ENCODE data around the gene KCNG2. TPM values are rescaled to one million over a fixed set of nuclear protein-coding genes. Genes with fewer than 3 reads are reported as not detected.

KCNG2 gene
- total and polyA plus RNA-seq, 2 of the 8 experiments (the other 6 are each of a cell fraction or from before 2014, with no cell fraction given) = 0.19 to 0.74 TPM

- FAIRE-seq (no peak), DNase-seq (ENCODE audit: low read depth in 1 of 2, low spot score in 2 of 2) (no peak)
- Histone ChIP-seq H2BK12ac (ENCODE audit: low read depth, low read length) (no peak overlapping the region), H3K4me2 (ENCODE audit: insufficient read depth in 1 of 2, low read depth in 2 of 2, low read length in 2 of 2) (no peak overlapping the region), H3K9ac (replicated peaks in 1 of 4; ENCODE audit: extremely low read depth in 1 of 4, low read depth in 3 of 4, low read length in 3 of 4) (no peak overlapping the region), H3K18ac (ENCODE audit: extremely low read depth, low read length) (no peak overlapping the region), H3K4me1 (replicated peaks in 1 of 4; ENCODE audit: control insufficient read depth in 3 of 4, insufficient read depth in 4 of 4, low read length in 3 of 4) (no peaks in the 10 kb centered on the region), H3K23me2 (ENCODE audit: low read depth, low read length) (0 out of 2 replicates have a peak, but pooled peaks cover 2% of the 10 kb centered on the region), H4K8ac (ENCODE audit: extremely low read depth, insufficient read depth, low read length) (no peak overlapping the region), H3K9me3 (ENCODE audit: insufficient read depth in 2 of 2, low read depth in 1 of 2, low read length in 1 of 2) (no peaks in the 10 kb centered on the region), H3K4me3 (ENCODE audit: extremely low read depth in 1 of 4, insufficient read depth in 2 of 4, low read depth in 3 of 4, low read length in 4 of 4) (no peak overlapping the region), H3K14ac (ENCODE audit: insufficient read length) (no peak overlapping the region), H2BK5ac (ENCODE audit: low read depth, low read length) (no peak overlapping the region), H3K79me2 (ENCODE audit: control insufficient read depth in 1 of 2, insufficient read depth in 2 of 2, low read length in 2 of 2) (no peaks in the 10 kb centered on the region), H3K23ac (ENCODE audit: insufficient read length) (no peak overlapping the region), H3K27me3 (replicated peaks in 1 of 4; ENCODE audit: control insufficient read depth in 3 of 4, extremely low read depth in 1 of 4, insufficient read depth in 3 of 4, low read length in 3 of 4) (peaks cover 0 to 4% (median 0%) of the 10 kb centered on the region in 4 experiments; a peak in 2 of 7 replicates), H3K4ac (replicated peaks; ENCODE audit: insufficient read length, low read depth, low read length) (no peak overlapping the region), H3K79me1 (ENCODE audit: low read depth, low read length) (no peaks in the 10 kb centered on the region; the same call in 1 of the 2 replicates), H3K36me3 (ENCODE audit: control insufficient read depth in 2 of 4, insufficient read depth in 4 of 4, low read length in 3 of 4) (no peaks in the 10 kb centered on the region), H2AFZ (ENCODE audit: low read length) (no peak overlapping the region), H4K91ac (replicated peaks; ENCODE audit: insufficient read length, low read length) (no peak overlapping the region), H4K20me1 (replicated peaks in 1 of 2; ENCODE audit: control insufficient read depth in 1 of 2, insufficient read depth in 2 of 2, low read length in 2 of 2) (no peaks in the 10 kb centered on the region), H2AK5ac (ENCODE audit: low read depth, low read length) (no peak overlapping the region), H2BK120ac (replicated peaks; ENCODE audit: low read depth, low read length) (no peak overlapping the region), H3K27ac (ENCODE audit: low read depth, low read length) (no peak overlapping the region), H2BK20ac (ENCODE audit: low read length) (no peak overlapping the region), H2BK15ac (ENCODE audit: low read length) (no peak overlapping the region), H4K5ac (ENCODE audit: insufficient read length, low read depth, low read length) (no peak overlapping the region), H3K56ac (replicated peaks; ENCODE audit: insufficient read length, low read depth, low read length) (no peak overlapping the region)
- CTCF ChIA-PET (ENCODE audit: partially characterized antibody) = interaction anchor here (0.6 kb wide), 1 partner anchor 25 kb away, joined by 3 read pairs; no protein-coding TSS in a partner anchor
- 81% methylated on average over 17 of the region's 18 CpGs; no CpG with 5 or more reads in 1 of the 2 experiments for WGBS, 2 experiments (ENCODE audit: extremely low coverage in 1 of 2, insufficient coverage in 1 of 2, insufficient read length in 1 of 2, insufficient replicate concordance in 2 of 2, low coverage in 1 of 2, low lambda C conversion rate in 2 of 2, missing lambda C conversion rate in 1 of 2)
- POLR2A ChIA-PET (ENCODE audit: partially characterized antibody) = no interaction called here
- no peak for TF ChIP-seq SAP30 (IDR thresholded peaks at IDR 0.05; ENCODE audit: insufficient read depth, insufficient replicate concordance, low read length)
- TF ChIP-seq RFX5 (IDR thresholded peaks at IDR 0.05; ENCODE audit: borderline replicate concordance, low read depth, low read length) = no peak
- no peak for TF ChIP-seq TAF7 (optimal IDR thresholded peaks at IDR 0.05; ENCODE audit: borderline replicate concordance, low read depth, low read length)
- no peak for TF ChIP-seq EGR1 (IDR thresholded peaks at IDR 0.05; ENCODE audit: borderline replicate concordance, low read depth, low read length)
- no peak for TF ChIP-seq TBP (IDR thresholded peaks at IDR 0.05; ENCODE audit: low read depth, low read length)
- no peak for TF ChIP-seq CEBPB (IDR thresholded peaks at IDR 0.05; ENCODE audit: low read depth, low read length)
- TF ChIP-seq SIN3A (conservative IDR thresholded peaks at IDR 0.05 in 1 of 2, IDR thresholded peaks at IDR 0.05 in 1 of 2; ENCODE audit: low read depth in 1 of 2, low read length in 2 of 2) = no peak
- no peak for TF ChIP-seq HDAC2 (IDR thresholded peaks at IDR 0.05; ENCODE audit: borderline replicate concordance in 1 of 2, low read depth in 2 of 2, low read length in 2 of 2)
- TF ChIP-seq SP1 (IDR thresholded peaks at IDR 0.05; ENCODE audit: low read depth, low read length) = no peak
- no peak for TF ChIP-seq CBX5 (IDR thresholded peaks at IDR 0.05; ENCODE audit: low read depth, low read length)
- TF ChIP-seq NANOG (IDR thresholded peaks at IDR 0.05; ENCODE audit: insufficient read depth, low read depth, low read length, poor library complexity, severe bottlenecking) = no peak
- no peak for TF ChIP-seq TAF1 (IDR thresholded peaks at IDR 0.05; ENCODE audit: low read depth, low read length)
- TF ChIP-seq HDAC6 (IDR thresholded peaks at IDR 0.05; ENCODE audit: low read depth, low read length) = no peak
These were observed 18.0 kb upstream of the KCNG2 start for GRCh38 chr18:79779700-79780190.

Measured in H1 (cell line).